ENCODE measurements around the gene TMEM245.

- TF ChIP-seq, protein P1, sequence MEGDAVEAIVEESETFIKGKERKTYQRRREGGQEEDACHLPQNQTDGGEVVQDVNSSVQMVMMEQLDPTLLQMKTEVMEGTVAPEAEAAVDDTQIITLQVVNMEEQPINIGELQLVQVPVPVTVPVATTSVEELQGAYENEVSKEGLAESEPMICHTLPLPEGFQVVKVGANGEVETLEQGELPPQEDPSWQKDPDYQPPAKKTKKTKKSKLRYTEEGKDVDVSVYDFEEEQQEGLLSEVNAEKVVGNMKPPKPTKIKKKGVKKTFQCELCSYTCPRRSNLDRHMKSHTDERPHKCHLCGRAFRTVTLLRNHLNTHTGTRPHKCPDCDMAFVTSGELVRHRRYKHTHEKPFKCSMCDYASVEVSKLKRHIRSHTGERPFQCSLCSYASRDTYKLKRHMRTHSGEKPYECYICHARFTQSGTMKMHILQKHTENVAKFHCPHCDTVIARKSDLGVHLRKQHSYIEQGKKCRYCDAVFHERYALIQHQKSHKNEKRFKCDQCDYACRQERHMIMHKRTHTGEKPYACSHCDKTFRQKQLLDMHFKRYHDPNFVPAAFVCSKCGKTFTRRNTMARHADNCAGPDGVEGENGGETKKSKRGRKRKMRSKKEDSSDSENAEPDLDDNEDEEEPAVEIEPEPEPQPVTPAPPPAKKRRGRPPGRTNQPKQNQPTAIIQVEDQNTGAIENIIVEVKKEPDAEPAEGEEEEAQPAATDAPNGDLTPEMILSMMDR (conservative IDR thresholded peaks at IDR 0.05 in 1 of 2, IDR thresholded peaks at IDR 0.05 in 1 of 2; ENCODE audit: low read depth in 1 of 2, low read length in 2 of 2): no peak
- TF ChIP-seq EZH2 (IDR thresholded peaks at IDR 0.05; ENCODE audit: low read length, missing control alignments): no peak
Measured at GRCh38 chr9:109010746-109011145, 109.0 kb downstream of the TMEM245 start.
